Trophoblast cell (in vitro differentiated cells and primary cell): ENCODE results near the gene CCDC190.

Experiments
- DNase-seq, 2 donors: peaks; one replicate each; pipeline ENCODE4 v3.0.0-alpha.2; 2016
- H2AFZ ChIP-seq: 2 replicates; pipeline ENCODE4 v1.6.1; 2013; ENCODE audit warnings: low read length, moderate library complexity, mild to moderate bottlenecking; ENCODE audit not compliant: insufficient read depth, poor library complexity
- H2AK5ac ChIP-seq: 2 replicates; pipeline ENCODE4 v1.6.1; 2013; ENCODE audit warnings: mild to moderate bottlenecking, low read length
- H2BK120ac ChIP-seq: 2 replicates; pipeline ENCODE4 v1.6.1; 2013; ENCODE audit warnings: low read length, mild to moderate bottlenecking, moderate library complexity; ENCODE audit not compliant: insufficient read depth, poor library complexity
- H2BK12ac ChIP-seq: 2 replicates; pipeline ENCODE4 v1.6.1; 2013; ENCODE audit warnings: mild to moderate bottlenecking, low read length, moderate library complexity
- H2BK5ac ChIP-seq: 2 replicates; pipeline ENCODE4 v1.6.1; 2013; ENCODE audit warnings: low read length, low read depth, moderate library complexity, mild to moderate bottlenecking; ENCODE audit not compliant: poor library complexity
- H3K14ac ChIP-seq: 2 replicates; pipeline ENCODE4 v1.6.1; 2013; ENCODE audit warnings: mild to moderate bottlenecking, low read length
- H3K18ac ChIP-seq: 2 replicates; pipeline ENCODE4 v1.6.1; 2013; ENCODE audit warnings: mild to moderate bottlenecking, low read length
- H3K23ac ChIP-seq: 2 replicates; pipeline ENCODE4 v1.6.1; 2013; ENCODE audit warnings: low read length
- H3K27ac ChIP-seq: 2 replicates; pipeline ENCODE4 v1.5.1; 2013; ENCODE audit warnings: low read depth, mild to moderate bottlenecking, inconsistent platforms, low read length, moderate library complexity
- H3K27me3 ChIP-seq: 2 replicates; pipeline ENCODE4 v1.6.1; 2013; ENCODE audit warnings: inconsistent platforms, mild to moderate bottlenecking, low read length, moderate library complexity; ENCODE audit not compliant: insufficient read depth
- H3K36me3 ChIP-seq, 2 experiments: 1 replicate in 1 of 2; 2 replicates in 1 of 2; pipeline ENCODE4 v1.6.1; 2013; ENCODE audit warnings: low read length in 2 of 2, mild to moderate bottlenecking in 2 of 2, moderate library complexity in 1 of 2; ENCODE audit not compliant: insufficient read depth in 2 of 2, control insufficient read depth in 1 of 2
- H3K4ac ChIP-seq: 2 replicates; pipeline ENCODE4 v1.6.1; 2013; ENCODE audit warnings: low read depth, mild to moderate bottlenecking, low read length, moderate library complexity
- H3K4me1 ChIP-seq, 2 experiments: 1 replicate in 1 of 2; 2 replicates in 1 of 2; pipeline ENCODE4 v1.6.1; 2013; ENCODE audit warnings: low read length in 2 of 2, mild to moderate bottlenecking in 2 of 2, moderate library complexity in 1 of 2; ENCODE audit not compliant: insufficient read depth in 2 of 2, control insufficient read depth in 1 of 2
- H3K4me2 ChIP-seq: 2 replicates; pipeline ENCODE4 v1.6.1; 2013; ENCODE audit warnings: inconsistent platforms, mild to moderate bottlenecking, low read length, moderate library complexity
- H3K4me3 ChIP-seq: 2 replicates; pipeline ENCODE4 v1.5.1; 2013; ENCODE audit warnings: mild to moderate bottlenecking, low read depth, low read length, inconsistent platforms
- H3K79me1 ChIP-seq: one replicate; pipeline ENCODE4 v1.6.1; 2013; ENCODE audit warnings: low read length
- H3K79me2 ChIP-seq: 2 replicates; pipeline ENCODE4 v1.6.1; 2013; ENCODE audit warnings: low read length, mild to moderate bottlenecking; ENCODE audit not compliant: control insufficient read depth, insufficient read depth, poor library complexity
- H3K9ac ChIP-seq: 2 replicates; pipeline ENCODE4 v1.6.1; 2013; ENCODE audit warnings: mild to moderate bottlenecking, low read length
- H3K9me3 ChIP-seq: 2 replicates; pipeline ENCODE4 v1.6.1; 2013; ENCODE audit warnings: low read depth, mild to moderate bottlenecking, control low read depth, inconsistent platforms, low read length; ENCODE audit not compliant: insufficient read depth
- H4K12ac ChIP-seq: 2 replicates; pipeline ENCODE4 v1.6.1; 2013; ENCODE audit warnings: low read depth, mild to moderate bottlenecking, low read length, moderate library complexity
- H4K8ac ChIP-seq: 2 replicates; pipeline ENCODE4 v1.6.1; 2013; ENCODE audit warnings: low read depth, mild to moderate bottlenecking, low read length, moderate library complexity
- H4K91ac ChIP-seq: one replicate; pipeline ENCODE4 v1.6.1; 2013; ENCODE audit warnings: low read depth, mild to moderate bottlenecking, low read length, moderate library complexity
- WGBS: extraction: QIAGEN DNeasy Blood & Tissue Kit; methylation state at CpG from one replicate; pipeline ENCODE4 v1.1.7; 2013; ENCODE audit warnings: missing lambda C conversion rate; ENCODE audit not compliant: insufficient read length, insufficient coverage; ENCODE audit errors: extremely low coverage; 5-methylcytosine and 5-hydroxymethylcytosine counted together

CCDC190 gene

DNA sequence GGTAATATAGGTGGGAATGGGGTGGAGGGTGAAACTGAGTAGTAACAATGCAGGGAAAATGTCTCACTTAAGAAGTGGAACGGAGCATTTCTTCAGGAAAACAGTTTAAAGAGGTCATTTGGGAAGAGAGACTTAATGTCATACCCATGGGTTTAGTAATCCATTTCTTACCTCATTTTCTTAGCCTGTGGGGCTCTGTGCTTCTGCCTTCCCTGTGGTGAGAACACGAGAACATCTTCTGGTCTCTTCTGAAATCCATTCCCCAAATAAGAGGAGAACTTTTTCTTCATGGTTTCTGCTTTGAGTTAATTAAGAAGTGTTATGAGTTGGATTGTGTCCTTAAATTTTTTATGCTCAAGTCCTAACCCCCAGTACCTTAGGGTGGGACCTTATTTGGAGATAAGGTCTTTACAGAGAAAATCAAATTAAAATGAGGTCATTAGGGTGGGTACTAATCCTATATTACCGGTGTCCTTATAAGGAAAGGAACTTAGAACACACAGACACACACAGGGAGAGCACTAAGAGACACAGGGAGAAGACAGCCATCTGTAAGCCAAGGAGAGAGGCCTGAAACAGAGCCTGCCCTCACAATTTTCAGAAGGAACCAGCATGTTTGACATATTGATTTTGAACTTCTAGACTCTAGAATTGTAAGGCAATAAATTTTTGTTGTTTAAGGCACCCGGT lies 5.4 kb downstream of the CCDC190 start:
- no peak overlapping the region for H4K91ac ChIP-seq
- no peaks in the 10 kb centered on the region for H3K79me1 ChIP-seq
- H3K79me2 ChIP-seq, result no peaks in the 10 kb centered on the region
- WGBS, result no CpG with 5 or more reads among the region's 4 CpGs
- no peak for DNase-seq
- H2BK120ac ChIP-seq, result no peak overlapping the region
- H2AFZ ChIP-seq, result no peak overlapping the region
- no peak overlapping the region for H3K4me3 ChIP-seq
- no peak overlapping the region for H3K9ac ChIP-seq
- H3K27ac ChIP-seq, result no peak overlapping the region
- no peak overlapping the region for H4K12ac ChIP-seq
- H3K14ac ChIP-seq, result no peak overlapping the region
- H3K4me2 ChIP-seq, result no peak overlapping the region
- H3K4me1 ChIP-seq, result no peaks in the 10 kb centered on the region
- H2AK5ac ChIP-seq, result no peak overlapping the region
- H3K27me3 ChIP-seq, result no peaks in the 10 kb centered on the region
- H3K18ac ChIP-seq, result no peak overlapping the region
- no peak overlapping the region for H2BK12ac ChIP-seq
- no peak overlapping the region for H3K23ac ChIP-seq
- no peak overlapping the region for H3K4ac ChIP-seq
- no peak overlapping the region for H4K8ac ChIP-seq
- no peak overlapping the region for H2BK5ac ChIP-seq
- H3K36me3 ChIP-seq, result no peaks in the 10 kb centered on the region
- no peaks in the 10 kb centered on the region for H3K9me3 ChIP-seq

DNA sequence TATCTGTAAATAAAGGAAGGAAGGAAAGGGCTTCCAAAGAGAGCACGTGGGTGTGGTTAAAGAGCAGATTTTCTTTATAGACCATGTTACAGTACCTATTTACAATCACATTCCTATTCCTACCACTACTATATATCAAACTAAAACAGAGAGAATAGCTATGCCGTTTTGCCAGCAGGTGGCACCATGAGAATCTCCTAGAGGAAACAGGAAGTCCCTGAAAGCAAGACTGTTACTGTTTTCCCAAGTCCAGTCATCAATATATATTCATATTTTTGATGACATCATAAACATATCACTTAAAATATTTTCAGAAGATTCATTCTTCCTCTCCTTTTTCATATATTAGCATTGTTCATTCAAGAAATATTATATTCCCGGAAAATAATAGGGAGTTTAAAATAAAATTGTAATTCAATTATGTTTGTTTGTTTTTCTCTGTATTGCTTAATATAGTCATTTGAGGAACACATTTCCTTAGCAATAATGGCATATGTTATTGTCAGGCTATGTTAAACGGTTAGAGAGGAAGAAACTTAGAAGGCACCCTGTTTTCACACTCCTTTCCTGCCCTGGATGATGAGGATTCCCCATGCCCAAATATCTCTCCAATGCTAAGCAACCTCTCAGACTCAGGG lies 6.6 kb downstream of the CCDC190 start:
- Histone ChIP-seq H3K9ac (no peak overlapping the region), H3K4me1 (no peaks in the 10 kb centered on the region)

DNA sequence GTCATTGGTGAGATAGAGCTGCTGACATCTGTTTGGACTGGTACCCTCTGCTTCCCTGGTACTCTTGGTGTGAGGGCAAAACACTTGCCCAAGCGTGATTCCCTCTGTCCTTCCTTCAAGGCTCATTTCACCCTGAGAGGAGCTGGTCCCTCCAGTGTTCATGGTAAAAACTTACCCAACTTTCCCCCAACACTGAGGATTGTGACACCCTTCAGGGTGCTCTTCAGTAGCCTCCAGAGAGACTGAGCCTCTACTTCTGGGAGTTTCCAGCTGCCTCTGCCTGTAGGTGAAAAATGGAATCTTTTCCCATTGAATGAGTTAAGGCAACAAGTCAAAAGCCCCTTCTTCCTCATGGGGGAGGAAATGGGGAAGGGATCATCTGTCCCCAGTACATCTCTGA lies 9.6 kb downstream of the CCDC190 start:
- H3K79me1 ChIP-seq, result no peaks in the 10 kb centered on the region
- H3K36me3 ChIP-seq, result no peaks in the 10 kb centered on the region
- no peak for DNase-seq
- no peak overlapping the region for H4K12ac ChIP-seq
- no peaks in the 10 kb centered on the region for H3K4me1 ChIP-seq
- no peak overlapping the region for H3K4me3 ChIP-seq
- no peaks in the 10 kb centered on the region for H3K27me3 ChIP-seq
- no peak overlapping the region for H2BK12ac ChIP-seq
- H3K23ac ChIP-seq, result no peak overlapping the region
- H4K8ac ChIP-seq, result no peak overlapping the region
- H2AK5ac ChIP-seq, result no peak overlapping the region
- no CpG with 5 or more reads among the region's 1 CpG for WGBS
- H2AFZ ChIP-seq, result no peak overlapping the region
- no peak overlapping the region for H3K4ac ChIP-seq
- no peaks in the 10 kb centered on the region for H3K79me2 ChIP-seq
- no peak overlapping the region for H4K91ac ChIP-seq
- no peaks in the 10 kb centered on the region for H3K9me3 ChIP-seq
- no peak overlapping the region for H3K14ac ChIP-seq
- no peak overlapping the region for H2BK5ac ChIP-seq
- no peak overlapping the region for H3K27ac ChIP-seq
- no peak overlapping the region for H3K4me2 ChIP-seq
- no peak overlapping the region for H3K9ac ChIP-seq
- no peak overlapping the region for H2BK120ac ChIP-seq
- no peak overlapping the region for H3K18ac ChIP-seq

More for the DNA sequence above, 6.6 kb downstream of the CCDC190 start:
- Histone ChIP-seq H4K91ac (no peak overlapping the region), H3K27ac (no peak overlapping the region), H3K79me2 (no peaks in the 10 kb centered on the region), H3K4me3 (no peak overlapping the region), H3K9me3 (no peaks in the 10 kb centered on the region), H2BK5ac (no peak overlapping the region), H4K8ac (peak overlapping the region; percentile 54), H3K79me1 (no peaks in the 10 kb centered on the region), H2AK5ac (no peak overlapping the region), H3K18ac (no peak overlapping the region), H3K27me3 (no peaks in the 10 kb centered on the region), H3K14ac (no peak overlapping the region), H4K12ac (no peak overlapping the region), H3K4me2 (no peak overlapping the region), H3K23ac (no peak overlapping the region), H2BK120ac (no peak overlapping the region), H3K4ac (no peak overlapping the region), H2BK12ac (no peak overlapping the region), H3K36me3 (no peaks in the 10 kb centered on the region), H2AFZ (peak overlapping the region; percentile 35)
- DNase-seq, result peak; percentile 26 to 72
- WGBS, result no CpG with 5 or more reads among the region's 4 CpGs

DNA sequence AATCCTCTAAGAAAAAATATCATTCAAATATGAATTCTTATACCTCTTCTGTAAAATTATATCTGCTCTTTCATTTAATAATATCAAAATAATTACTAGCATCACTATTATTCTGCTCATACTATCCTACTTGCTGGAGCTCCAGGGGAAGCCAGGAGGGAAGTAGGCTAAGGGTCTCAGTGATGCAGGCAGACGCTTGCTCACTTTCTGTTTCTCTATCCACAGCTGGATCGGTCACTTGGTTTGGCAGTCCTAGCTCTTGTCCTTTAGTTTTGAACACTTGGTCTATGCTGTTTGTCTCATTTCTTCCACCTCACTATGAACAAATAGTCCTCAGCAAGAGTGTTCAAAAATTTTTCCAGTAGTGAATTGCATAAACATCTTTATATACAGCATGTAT lies 11.3 kb downstream of the CCDC190 start:
- Histone ChIP-seq H3K4me2 (no peak overlapping the region), H3K18ac (no peak overlapping the region), H3K4me1 (no peaks in the 10 kb centered on the region), H3K14ac (no peak overlapping the region), H4K8ac (no peak overlapping the region), H2AK5ac (no peak overlapping the region), H2BK120ac (no peak overlapping the region), H3K27me3 (no peaks in the 10 kb centered on the region), H3K36me3 (no peaks in the 10 kb centered on the region), H3K9ac (no peak overlapping the region), H4K91ac (no peak overlapping the region), H3K23ac (no peak overlapping the region), H2BK12ac (no peak overlapping the region), H3K9me3 (no peaks in the 10 kb centered on the region), H2AFZ (no peak overlapping the region), H2BK5ac (no peak overlapping the region), H3K79me2 (no peaks in the 10 kb centered on the region), H3K4ac (no peak overlapping the region), H4K12ac (no peak overlapping the region), H3K27ac (no peak overlapping the region), H3K4me3 (no peak overlapping the region), H3K79me1 (no peaks in the 10 kb centered on the region)
- WGBS, result no CpG with 5 or more reads among the region's 2 CpGs
- DNase-seq, result no peak
